ENCODE results near the gene PSPC1. TPM values are rescaled to one million over a fixed set of nuclear protein-coding genes. Genes with fewer than 3 reads are reported as not detected.

PSPC1 gene
- total RNA-seq, 1 donor from 2014 or later, result 59.5 TPM

- no peaks in the 10 kb centered on the region for H3K9me3 ChIP-seq (ENCODE audit: control insufficient read depth in 3 of 3, low read length in 3 of 3)
- no peak overlapping the region for H3K9ac ChIP-seq (ENCODE audit: low read depth in 1 of 3, low read length in 3 of 3)
- H3K27ac ChIP-seq (ENCODE audit: low read depth, low read length), result no peak overlapping the region
- no peak overlapping the region for H3K4me3 ChIP-seq (ENCODE audit: low read length in 3 of 3)
- H3K27me3 ChIP-seq (ENCODE audit: control insufficient read depth in 3 of 3, insufficient read depth in 3 of 3, low read length in 3 of 3), result no peaks in the 10 kb centered on the region
- H3K36me3 ChIP-seq (ENCODE audit: control insufficient read depth in 3 of 3, insufficient read depth in 3 of 3, low read length in 3 of 3), result peaks cover 56 to 66% (median 63%) of the 10 kb centered on the region in 3 donors
- H3K4me1 ChIP-seq (ENCODE audit: control insufficient read depth in 3 of 3, insufficient read depth in 3 of 3, low read length in 3 of 3), result no peaks in the 10 kb centered on the region
Observed at GRCh38 chr13:19663416-19663979, 119.2 kb downstream of the PSPC1 start.

GRCh38 chr13:19661561-19661960 is 121.2 kb downstream of the PSPC1 start:
- Histone ChIP-seq H3K27me3 (ENCODE audit: control insufficient read depth in 3 of 3, insufficient read depth in 3 of 3, low read length in 3 of 3) (no peaks in the 10 kb centered on the region), H3K9me3 (ENCODE audit: control insufficient read depth in 3 of 3, low read length in 3 of 3) (no peaks in the 10 kb centered on the region), H3K36me3 (ENCODE audit: control insufficient read depth in 3 of 3, insufficient read depth in 3 of 3, low read length in 3 of 3) (peaks cover 52 to 53% (median 52%) of the 10 kb centered on the region in 3 donors), H3K9ac (ENCODE audit: low read depth in 1 of 3, low read length in 3 of 3) (no peak overlapping the region), H3K4me3 (ENCODE audit: low read length in 3 of 3) (no peak overlapping the region), H3K4me1 (ENCODE audit: control insufficient read depth in 3 of 3, insufficient read depth in 3 of 3, low read length in 3 of 3) (no peaks in the 10 kb centered on the region), H3K27ac (ENCODE audit: low read depth, low read length) (no peak overlapping the region)

- H3K4me3 ChIP-seq (ENCODE audit: low read length in 3 of 3), result no peak overlapping the region
- no peak overlapping the region for H3K27ac ChIP-seq (ENCODE audit: low read depth, low read length)
- H3K9ac ChIP-seq (ENCODE audit: low read depth in 1 of 3, low read length in 3 of 3), result no peak overlapping the region
- no peaks in the 10 kb centered on the region for H3K27me3 ChIP-seq (ENCODE audit: control insufficient read depth in 3 of 3, insufficient read depth in 3 of 3, low read length in 3 of 3)
- H3K9me3 ChIP-seq (ENCODE audit: control insufficient read depth in 3 of 3, low read length in 3 of 3), result no peaks in the 10 kb centered on the region
- H3K36me3 ChIP-seq (ENCODE audit: control insufficient read depth in 3 of 3, insufficient read depth in 3 of 3, low read length in 3 of 3), result peaks cover 48 to 50% (median 49%) of the 10 kb centered on the region in 3 donors
- no peaks in the 10 kb centered on the region for H3K4me1 ChIP-seq (ENCODE audit: control insufficient read depth in 3 of 3, insufficient read depth in 3 of 3, low read length in 3 of 3)
Observed at GRCh38 chr13:19661126-19661525, 121.6 kb downstream of the PSPC1 start.

- H3K9ac ChIP-seq (ENCODE audit: low read depth in 1 of 3, low read length in 3 of 3), result no peak overlapping the region
- no peaks in the 10 kb centered on the region for H3K4me1 ChIP-seq (ENCODE audit: control insufficient read depth in 3 of 3, insufficient read depth in 3 of 3, low read length in 3 of 3)
- H3K36me3 ChIP-seq (ENCODE audit: control insufficient read depth in 3 of 3, insufficient read depth in 3 of 3, low read length in 3 of 3), result peaks cover 27 to 38% (median 30%) of the 10 kb centered on the region in 3 donors
- no peaks in the 10 kb centered on the region for H3K9me3 ChIP-seq (ENCODE audit: control insufficient read depth in 3 of 3, low read length in 3 of 3)
- H3K27ac ChIP-seq (ENCODE audit: low read depth, low read length), result no peak overlapping the region
- H3K27me3 ChIP-seq (ENCODE audit: control insufficient read depth in 3 of 3, insufficient read depth in 3 of 3, low read length in 3 of 3), result no peaks in the 10 kb centered on the region
- H3K4me3 ChIP-seq (ENCODE audit: low read length in 3 of 3), result no peak overlapping the region
Observed at GRCh38 chr13:19658831-19659230, 123.9 kb downstream of the PSPC1 start.

- no peaks in the 10 kb centered on the region for H3K27me3 ChIP-seq (ENCODE audit: control insufficient read depth in 3 of 3, insufficient read depth in 3 of 3, low read length in 3 of 3)
- H3K4me3 ChIP-seq (ENCODE audit: low read length in 3 of 3), result no peak overlapping the region
- no peak overlapping the region for H3K9ac ChIP-seq (ENCODE audit: low read depth in 1 of 3, low read length in 3 of 3)
- peaks cover 19 to 30% (median 22%) of the 10 kb centered on the region in 3 donors for H3K36me3 ChIP-seq (ENCODE audit: control insufficient read depth in 3 of 3, insufficient read depth in 3 of 3, low read length in 3 of 3)
- H3K27ac ChIP-seq (ENCODE audit: low read depth, low read length), result no peak overlapping the region
- no peaks in the 10 kb centered on the region for H3K9me3 ChIP-seq (ENCODE audit: control insufficient read depth in 3 of 3, low read length in 3 of 3)
- H3K4me1 ChIP-seq (ENCODE audit: control insufficient read depth in 3 of 3, insufficient read depth in 3 of 3, low read length in 3 of 3), result no peaks in the 10 kb centered on the region
Observed at GRCh38 chr13:19657872-19658591, 124.7 kb downstream of the PSPC1 start.

Small RNA genes within 50 kb of the gene (small RNA-seq; reads per million reads assigned to genes)
- 0.09 reads per million for gene RN7SL166P

Other genes starting within 250 kb of the PSPC1 start
- gene TPTE2, start 221.4 kb downstream of the PSPC1 start, total RNA-seq, result not detected
- 7.8 TPM for gene MPHOSPH8, start 149.3 kb downstream of the PSPC1 start, total RNA-seq
- gene ZMYM5, start 80.7 kb upstream of the PSPC1 start, total RNA-seq, result 15.1 TPM
- 61.6 TPM for gene ZMYM2, start 175.8 kb upstream of the PSPC1 start, total RNA-seq